Measurements from ENCODE around the gene CPXM2. TPM values are rescaled to one million over a fixed set of nuclear protein-coding genes. Genes with fewer than 3 reads are reported as not detected.

The CPXM2 gene
- total RNA-seq, 4 donors from 2014 or later, result 2.1 to 48.2 (median 17.8) TPM

DNA sequence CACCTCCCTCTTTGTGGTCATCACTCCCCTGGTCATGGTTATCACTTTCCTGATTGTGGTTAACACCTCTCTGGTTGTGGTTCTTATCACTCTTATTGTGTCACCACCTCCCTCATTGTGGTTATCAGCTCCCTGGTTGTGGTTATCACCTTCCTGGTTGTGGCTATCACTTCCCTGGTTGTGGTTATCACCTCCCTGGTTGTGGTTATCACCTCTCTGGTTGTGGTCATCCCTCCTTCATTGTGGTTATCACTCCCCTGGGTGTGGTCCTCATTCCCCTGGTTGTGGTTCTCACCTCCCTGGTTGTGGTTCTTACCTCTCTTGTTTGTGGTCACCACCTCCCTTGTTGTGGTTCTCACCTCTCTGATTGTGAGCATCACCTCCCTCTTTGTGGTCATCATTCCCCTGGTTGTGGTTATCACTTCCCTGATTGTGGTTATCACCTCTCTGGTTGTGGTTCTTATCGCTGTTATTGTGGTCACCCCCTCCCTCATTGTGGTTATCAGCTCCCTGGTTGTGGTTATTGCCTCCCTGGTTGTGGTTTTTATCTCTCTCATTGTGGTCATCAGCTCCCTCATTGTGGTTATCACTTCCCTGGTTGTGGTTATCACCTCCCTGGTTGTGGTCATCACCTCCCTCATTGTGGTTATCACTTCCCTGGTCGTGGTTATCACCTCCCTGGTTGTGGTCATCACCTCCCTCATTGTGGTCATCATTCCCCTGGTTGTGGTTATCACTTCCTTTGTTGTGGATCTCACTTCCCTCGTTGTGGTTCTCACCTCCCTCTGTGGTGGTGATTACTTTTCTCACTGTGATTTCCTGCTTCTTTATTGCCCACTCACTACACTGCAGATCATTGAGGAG is 118.7 kb downstream of the CPXM2 start:
- Histone ChIP-seq H3K27me3 (no peaks in the 10 kb centered on the region), H3K4me1 (no peaks in the 10 kb centered on the region), H3K27ac (no peak overlapping the region), H3K36me3 (no peaks in the 10 kb centered on the region), H3K9me3 (no peaks in the 10 kb centered on the region), H3K4me3 (no peak overlapping the region)
- intact Hi-C loops (cut with DNase I; ENCODE audit: low total_unique reads), result no loop called here
- no peak for TF ChIP-seq POLR2A (IDR thresholded peaks at IDR 0.05)
- TF ChIP-seq, protein P1, sequence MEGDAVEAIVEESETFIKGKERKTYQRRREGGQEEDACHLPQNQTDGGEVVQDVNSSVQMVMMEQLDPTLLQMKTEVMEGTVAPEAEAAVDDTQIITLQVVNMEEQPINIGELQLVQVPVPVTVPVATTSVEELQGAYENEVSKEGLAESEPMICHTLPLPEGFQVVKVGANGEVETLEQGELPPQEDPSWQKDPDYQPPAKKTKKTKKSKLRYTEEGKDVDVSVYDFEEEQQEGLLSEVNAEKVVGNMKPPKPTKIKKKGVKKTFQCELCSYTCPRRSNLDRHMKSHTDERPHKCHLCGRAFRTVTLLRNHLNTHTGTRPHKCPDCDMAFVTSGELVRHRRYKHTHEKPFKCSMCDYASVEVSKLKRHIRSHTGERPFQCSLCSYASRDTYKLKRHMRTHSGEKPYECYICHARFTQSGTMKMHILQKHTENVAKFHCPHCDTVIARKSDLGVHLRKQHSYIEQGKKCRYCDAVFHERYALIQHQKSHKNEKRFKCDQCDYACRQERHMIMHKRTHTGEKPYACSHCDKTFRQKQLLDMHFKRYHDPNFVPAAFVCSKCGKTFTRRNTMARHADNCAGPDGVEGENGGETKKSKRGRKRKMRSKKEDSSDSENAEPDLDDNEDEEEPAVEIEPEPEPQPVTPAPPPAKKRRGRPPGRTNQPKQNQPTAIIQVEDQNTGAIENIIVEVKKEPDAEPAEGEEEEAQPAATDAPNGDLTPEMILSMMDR (IDR thresholded peaks at IDR 0.05), result no peak
- DNase-seq, result no peak

DNA sequence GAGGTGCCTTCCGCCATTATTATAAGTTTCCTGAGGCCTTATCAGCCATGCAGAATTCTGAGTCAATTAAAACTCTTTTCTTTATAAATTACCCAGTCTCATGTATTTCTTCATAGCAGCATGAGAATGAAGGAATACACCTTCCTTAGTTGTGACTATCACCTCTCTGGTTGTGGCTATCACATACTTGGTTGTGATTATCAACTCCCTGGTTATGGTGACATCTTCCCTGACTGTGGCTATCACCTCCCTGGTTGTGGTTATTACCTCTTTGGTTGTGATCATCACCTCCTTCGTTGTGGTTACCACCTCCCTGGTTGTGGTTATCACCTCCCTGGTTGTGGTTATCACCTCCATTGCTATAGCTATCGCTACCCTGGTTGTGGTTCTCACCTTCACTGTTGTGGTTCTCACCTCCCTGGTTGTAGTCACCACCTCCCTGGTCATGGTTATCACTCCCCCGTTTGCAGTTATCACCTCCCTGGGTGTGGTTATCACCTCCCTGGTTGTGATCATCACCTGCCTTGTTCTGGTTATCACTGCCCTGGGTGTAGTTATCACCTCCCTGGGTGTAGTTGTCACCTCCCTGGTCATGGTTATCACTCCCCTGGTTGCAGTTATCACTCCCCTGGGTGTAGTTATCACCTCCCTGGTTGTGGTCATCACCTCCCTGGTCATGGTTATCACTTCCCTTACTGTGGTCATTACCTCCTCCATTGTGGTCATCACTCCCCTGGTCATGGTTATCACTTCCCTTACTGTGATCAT is 119.5 kb downstream of the CPXM2 start:
- H3K27me3 ChIP-seq, result no peaks in the 10 kb centered on the region
- intact Hi-C loops (cut with DNase I; ENCODE audit: low total_unique reads), result no loop called here
- TF ChIP-seq, protein P1 (IDR thresholded peaks at IDR 0.05), result no peak
- no peak for TF ChIP-seq POLR2A (IDR thresholded peaks at IDR 0.05)
- DNase-seq, result no peak
- no peaks in the 10 kb centered on the region for H3K9me3 ChIP-seq
- no peaks in the 10 kb centered on the region for H3K4me1 ChIP-seq
- no peaks in the 10 kb centered on the region for H3K36me3 ChIP-seq
- no peak overlapping the region for H3K4me3 ChIP-seq
- no peak overlapping the region for H3K27ac ChIP-seq

DNA sequence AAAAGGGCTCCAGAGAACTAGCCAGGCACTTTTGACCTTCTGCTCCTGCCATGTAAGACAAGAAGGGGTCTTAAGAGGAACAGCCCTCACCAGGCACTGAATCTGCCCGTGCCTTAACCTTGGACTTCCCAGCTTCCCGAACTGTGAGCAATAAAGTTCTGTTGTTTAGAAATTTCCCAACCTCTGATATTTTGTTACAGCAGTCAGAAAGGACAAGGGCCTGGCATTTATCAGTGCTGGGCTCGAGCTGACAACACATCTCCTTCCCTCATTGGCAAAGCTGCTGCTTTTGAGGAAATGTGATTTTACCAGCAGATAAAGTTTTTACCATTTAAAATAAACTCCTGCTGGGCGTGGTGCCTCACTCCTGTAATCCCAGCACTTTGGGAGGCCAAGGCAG is 122.0 kb downstream of the CPXM2 start:
- Histone ChIP-seq H3K27me3 (no peaks in the 10 kb centered on the region), H3K4me3 (no peak overlapping the region), H3K36me3 (no peaks in the 10 kb centered on the region), H3K27ac (no peak overlapping the region), H3K4me1 (no peaks in the 10 kb centered on the region), H3K9me3 (no peaks in the 10 kb centered on the region)
- TF ChIP-seq, protein P1 (IDR thresholded peaks at IDR 0.05), result no peak
- TF ChIP-seq POLR2A (IDR thresholded peaks at IDR 0.05), result no peak
- no peak for DNase-seq
- intact Hi-C loops (cut with DNase I; ENCODE audit: low total_unique reads), result no loop called here

DNA sequence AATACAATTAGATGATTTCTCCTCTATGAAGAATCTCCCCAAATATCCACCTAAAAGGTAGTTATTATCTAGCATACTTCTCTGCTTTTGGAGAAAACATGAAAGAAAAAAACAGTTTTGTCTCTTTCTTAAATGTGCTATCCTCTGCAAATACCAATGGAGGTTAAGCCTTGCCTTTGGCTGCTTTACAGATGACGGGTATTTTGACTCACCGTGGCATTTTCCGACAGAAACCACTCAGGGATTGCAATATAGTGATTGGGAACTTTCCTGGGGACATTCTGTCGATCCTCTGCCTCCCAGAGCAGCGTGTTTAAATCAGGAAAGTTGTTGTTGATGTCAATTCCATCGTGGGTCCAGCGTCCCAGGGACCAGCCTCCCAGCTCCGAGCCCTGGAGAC is 124.8 kb downstream of the CPXM2 start:
- H3K9me3 ChIP-seq, result no peaks in the 10 kb centered on the region
- H3K27ac ChIP-seq, result no peak overlapping the region
- no peak overlapping the region for H3K4me3 ChIP-seq
- no peak for DNase-seq
- H3K36me3 ChIP-seq, result no peaks in the 10 kb centered on the region
- H3K27me3 ChIP-seq, result no peaks in the 10 kb centered on the region
- H3K4me1 ChIP-seq, result no peaks in the 10 kb centered on the region
- TF ChIP-seq, protein P1 (IDR thresholded peaks at IDR 0.05), result no peak
- TF ChIP-seq POLR2A (IDR thresholded peaks at IDR 0.05), result no peak
- intact Hi-C loops (cut with DNase I; ENCODE audit: low total_unique reads), result no loop called here

DNA sequence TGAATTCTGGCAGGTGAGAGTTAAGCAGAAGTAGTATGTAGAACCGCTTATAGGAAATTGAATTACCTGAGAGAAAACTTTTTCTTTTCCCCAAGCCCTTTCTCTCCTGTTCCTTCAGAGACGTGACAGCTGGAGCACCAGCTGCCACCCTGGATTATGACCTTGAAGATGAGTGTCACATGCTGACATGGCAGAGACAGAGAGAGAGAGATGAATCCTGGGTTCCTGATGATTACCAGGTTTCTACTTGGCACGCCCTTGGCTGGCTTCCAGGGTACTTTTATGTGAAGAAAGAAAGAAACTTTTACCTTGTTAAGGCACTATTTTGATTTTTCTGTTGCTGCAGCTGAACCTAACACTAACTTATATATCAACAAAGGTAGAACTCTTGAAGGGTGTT is 125.6 kb downstream of the CPXM2 start:
- DNase-seq, result no peak
- Histone ChIP-seq H3K4me1 (no peaks in the 10 kb centered on the region), H3K27ac (no peak overlapping the region), H3K27me3 (no peaks in the 10 kb centered on the region), H3K36me3 (no peaks in the 10 kb centered on the region), H3K4me3 (no peak overlapping the region), H3K9me3 (no peaks in the 10 kb centered on the region)
- intact Hi-C loops (cut with DNase I; ENCODE audit: low total_unique reads), result no loop called here
- TF ChIP-seq POLR2A (IDR thresholded peaks at IDR 0.05), result no peak
- TF ChIP-seq, protein P1 (IDR thresholded peaks at IDR 0.05), result no peak

Measured in uterus (tissue), 4 donors.